SK-N-SH (cell line): ENCODE measurements around the gene ERC2. TPM values are rescaled to one million over a fixed set of nuclear protein-coding genes. Genes with fewer than 3 reads are reported as not detected.

Source experiments
- CTCF ChIA-PET: fragments of 300-600, 350-600 bp; formaldehyde crosslinking; extraction: SDS; loops from one replicate; lab custom pipeline; 2021; lab: Yijun Ruan, JAX
- POLR2A ChIA-PET: fragments of 350-600 bp; sonication (Branson Sonifier 250); formaldehyde crosslinking; extraction: SDS; loops from one replicate; lab custom pipeline; 2020; ENCODE audit warnings: antibody characterized with exemption, inconsistent platforms; lab: Yijun Ruan, JAX
- DNase-seq: peaks from one replicate; pipeline ENCODE4 v3.0.0; 2012
- H2AFZ ChIP-seq: fragments of 200-600 bp; sonication (generic); 2 replicates; pipeline ENCODE4 v1.8.1; 2016; ENCODE audit warnings: antibody characterized with exemption, mild to moderate bottlenecking, low read depth
- H3F3A ChIP-seq: fragments of 200-600 bp; sonication (generic); replicated peaks from 2 replicates; pipeline ENCODE3; 2016; ENCODE audit warnings: antibody characterized with exemption, mild to moderate bottlenecking; ENCODE audit not compliant: insufficient read depth
- H3K27ac ChIP-seq, 2 experiments: fragments of 200-500 bp in 1 of 2; fragments of 200-600 bp in 1 of 2; sonication (Bioruptor generic) in 1 of 2; sonication (generic), shearing (Covaris generic) in 1 of 2; 2 replicates each; pipeline versions ENCODE4 v1.5.1 to v1.6.1; 2014 to 2016; ENCODE audit warnings: low read depth in 2 of 2, inconsistent platforms in 1 of 2, low read length in 1 of 2, mild to moderate bottlenecking in 1 of 2, mixed read lengths in 1 of 2
- H3K27me3 ChIP-seq: fragments of 200-600 bp; sonication (generic), shearing (Covaris generic); 2 replicates; pipeline ENCODE4 v1.6.1; 2016; ENCODE audit warnings: mixed run types; ENCODE audit not compliant: insufficient read depth
- H3K36me3 ChIP-seq, 2 experiments: fragments of 200-500 bp in 1 of 2; fragments of 200-600 bp in 1 of 2; sonication (Bioruptor generic) in 1 of 2; sonication (generic) in 1 of 2; replicated peaks in 1 of 2; 2 replicates each; pipeline versions ENCODE3 to v1.5.1; 2014 to 2016; ENCODE audit warnings: low read length in 1 of 2, mild to moderate bottlenecking in 1 of 2; ENCODE audit not compliant: insufficient read depth in 2 of 2, control insufficient read depth in 1 of 2
- H3K4me1 ChIP-seq, 2 experiments: fragments of 200-500 bp in 1 of 2; fragments of 200-600 bp in 1 of 2; sonication (Bioruptor generic) in 1 of 2; sonication (generic), shearing (Covaris generic) in 1 of 2; 2 replicates each; pipeline versions ENCODE4 v1.5.1 to v1.6.1; 2014 to 2016; ENCODE audit warnings: low read depth in 1 of 2, low read length in 1 of 2, mixed run types in 1 of 2; ENCODE audit not compliant: insufficient read depth in 2 of 2, control insufficient read depth in 1 of 2
- H3K4me2 ChIP-seq: fragments of 200-600 bp; sonication (generic), shearing (Covaris generic); 2 replicates; pipeline ENCODE4 v1.6.1; 2017; ENCODE audit warnings: mixed run types
- H3K4me3 ChIP-seq, 2 experiments: fragments of 200-500 bp in 1 of 2; fragments of 200-600 bp in 1 of 2; sonication (Bioruptor generic) in 1 of 2; sonication (generic), shearing (Covaris generic) in 1 of 2; 2 replicates each; pipeline versions ENCODE4 v1.5.1 to v1.8.1; 2014 to 2016; ENCODE audit warnings: low read depth in 2 of 2, inconsistent platforms in 1 of 2, low read length in 1 of 2, mild to moderate bottlenecking in 1 of 2, mixed read lengths in 1 of 2, moderate library complexity in 1 of 2
- H3K79me2 ChIP-seq: fragments of 200-600 bp; sonication (generic); 2 replicates; pipeline ENCODE4 v1.8.1; 2017; ENCODE audit warnings: mild to moderate bottlenecking; ENCODE audit not compliant: insufficient read depth
- H3K9ac ChIP-seq: fragments of 200-600 bp; sonication (generic); 2 replicates; pipeline ENCODE4 v1.6.1; 2017; ENCODE audit warnings: mixed run types
- H3K9me2 ChIP-seq: fragments of 200-600 bp; sonication (generic); 2 replicates; pipeline ENCODE4 v1.6.1; 2017; ENCODE audit warnings: mixed run types
- H3K9me3 ChIP-seq: fragments of 200-600 bp; sonication (generic); 2 replicates; pipeline ENCODE4 v1.6.1; 2017; ENCODE audit warnings: mixed run types, mild to moderate bottlenecking, moderate library complexity
- H4K20me1 ChIP-seq: fragments of 200-600 bp; sonication (generic); 2 replicates; pipeline ENCODE4 v1.6.1; 2017; ENCODE audit warnings: mild to moderate bottlenecking, mixed run types; ENCODE audit not compliant: insufficient read depth
- CHD2 ChIP-seq: fragments of 150-350 bp; IDR thresholded peaks from 2 replicates; pipeline ENCODE4 v1.6.1; 2018; ENCODE audit warnings: low read length; ENCODE audit not compliant: partially characterized antibody
- ELF1 ChIP-seq: IDR thresholded peaks from 2 replicates; pipeline ENCODE4 v1.4.0; 2012
- EP300 ChIP-seq, 2 experiments: IDR thresholded peaks; 2 replicates each; pipeline versions ENCODE4 v1.4.0 to v1.6.1; 2012; ENCODE audit warnings: borderline replicate concordance in 1 of 2, low read depth in 1 of 2, low read length in 1 of 2
- EZH2phosphoT487 ChIP-seq: fragments of 200-600 bp; sonication (generic); IDR thresholded peaks from 2 replicates; pipeline ENCODE4 v1.6.1; 2017; ENCODE audit warnings: low read depth, mixed run types, mild to moderate bottlenecking, antibody characterized with exemption, moderate library complexity, borderline replicate concordance
- FOXJ3 ChIP-seq: sonication (generic); formaldehyde crosslinking; IDR thresholded peaks from 2 replicates; pipeline ENCODE4 v1.5.1; 2020; ENCODE audit warnings: mild to moderate bottlenecking, missing genetic modification reagents
- FOXM1 ChIP-seq: IDR thresholded peaks from 2 replicates; pipeline ENCODE4 v1.4.0; 2012; ENCODE audit warnings: low read depth, mild to moderate bottlenecking
- RAD21 ChIP-seq: IDR thresholded peaks from 2 replicates; pipeline ENCODE4 v1.6.1; 2012; ENCODE audit warnings: mild to moderate bottlenecking, low read length
- RFX5 ChIP-seq: IDR thresholded peaks from 2 replicates; pipeline ENCODE4 v1.6.1; 2012; ENCODE audit warnings: mild to moderate bottlenecking, improper control_type of control experiment, low read length
- RXRA ChIP-seq: IDR thresholded peaks from 2 replicates; pipeline ENCODE4 v1.4.0; 2012; ENCODE audit warnings: low read depth, mild to moderate bottlenecking, borderline replicate concordance
- SIN3A ChIP-seq: IDR thresholded peaks from 2 replicates; pipeline ENCODE4 v1.6.1; 2012; ENCODE audit warnings: low read depth, mild to moderate bottlenecking, low read length, moderate library complexity, borderline replicate concordance
- SMC3 ChIP-seq: IDR thresholded peaks from 2 replicates; pipeline ENCODE4 v1.6.1; 2012; ENCODE audit warnings: low read depth, low read length, improper control_type of control experiment
- WGBS: methylation state at CpG from one replicate; pipeline ENCODE4 v1.1.6; 2017; ENCODE audit warnings: low lambda C conversion rate; 5-methylcytosine and 5-hydroxymethylcytosine counted together
- polyA plus RNA-seq, 3 experiments: library from polyadenylated mRNA; depleted of rRNA; stranded (reverse); fragments of >200 nt; gene quantifications; 2 replicates each; pipeline ENCODE4 v1.2.3, GENCODE V29; 2012
- TF ChIP-seq, protein P1 (sequence below): IDR thresholded peaks from 2 replicates; pipeline ENCODE4 v1.4.0; 2012; ENCODE audit warnings: low read depth, borderline replicate concordance
- TF ChIP-seq, protein P2 (sequence below): IDR thresholded peaks from 2 replicates; pipeline ENCODE4 v1.4.0; 2012; ENCODE audit warnings: low read depth
- TF ChIP-seq, protein P3 (sequence below): fragments of 150-350 bp; IDR thresholded peaks from 2 replicates; pipeline ENCODE4 v1.6.1; 2017; ENCODE audit warnings: antibody characterized with exemption, low read length, low read depth, borderline replicate concordance
- TF ChIP-seq, protein P4 (sequence below): IDR thresholded peaks from 2 replicates; pipeline ENCODE4 v1.4.0; 2012; ENCODE audit warnings: low read depth, borderline replicate concordance

The ERC2 gene
- polyA plus RNA-seq, 1 of the 3 experiments (the other 2 are of a cell fraction) = 1.6 TPM

DNA sequence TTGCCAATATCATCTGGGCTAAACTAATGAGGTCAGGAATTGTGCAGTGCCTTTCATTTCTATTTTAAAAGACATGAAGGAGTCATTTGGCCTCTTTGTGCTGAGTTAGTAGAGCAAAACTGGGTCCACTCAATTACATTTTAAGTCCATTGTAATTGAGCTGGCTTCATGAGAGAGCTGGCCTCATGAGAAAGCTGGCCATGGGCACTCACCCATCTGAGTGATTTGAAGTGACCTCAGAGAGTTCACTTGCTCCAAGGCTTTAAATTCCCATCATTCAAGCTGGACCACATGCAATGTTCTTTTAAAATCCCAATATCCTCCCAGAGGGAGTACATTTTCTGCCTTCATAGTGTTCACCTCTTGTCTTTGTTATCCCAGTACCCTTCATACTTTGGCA is 645.3 kb downstream of the ERC2 start (continued):
- no peak for TF ChIP-seq RAD21
- no peak for TF ChIP-seq FOXM1
- TF ChIP-seq, protein P1, sequence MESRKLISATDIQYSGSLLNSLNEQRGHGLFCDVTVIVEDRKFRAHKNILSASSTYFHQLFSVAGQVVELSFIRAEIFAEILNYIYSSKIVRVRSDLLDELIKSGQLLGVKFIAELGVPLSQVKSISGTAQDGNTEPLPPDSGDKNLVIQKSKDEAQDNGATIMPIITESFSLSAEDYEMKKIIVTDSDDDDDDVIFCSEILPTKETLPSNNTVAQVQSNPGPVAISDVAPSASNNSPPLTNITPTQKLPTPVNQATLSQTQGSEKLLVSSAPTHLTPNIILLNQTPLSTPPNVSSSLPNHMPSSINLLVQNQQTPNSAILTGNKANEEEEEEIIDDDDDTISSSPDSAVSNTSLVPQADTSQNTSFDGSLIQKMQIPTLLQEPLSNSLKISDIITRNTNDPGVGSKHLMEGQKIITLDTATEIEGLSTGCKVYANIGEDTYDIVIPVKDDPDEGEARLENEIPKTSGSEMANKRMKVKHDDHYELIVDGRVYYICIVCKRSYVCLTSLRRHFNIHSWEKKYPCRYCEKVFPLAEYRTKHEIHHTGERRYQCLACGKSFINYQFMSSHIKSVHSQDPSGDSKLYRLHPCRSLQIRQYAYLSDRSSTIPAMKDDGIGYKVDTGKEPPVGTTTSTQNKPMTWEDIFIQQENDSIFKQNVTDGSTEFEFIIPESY = no peak
- TF ChIP-seq RFX5 = no peak

DNA sequence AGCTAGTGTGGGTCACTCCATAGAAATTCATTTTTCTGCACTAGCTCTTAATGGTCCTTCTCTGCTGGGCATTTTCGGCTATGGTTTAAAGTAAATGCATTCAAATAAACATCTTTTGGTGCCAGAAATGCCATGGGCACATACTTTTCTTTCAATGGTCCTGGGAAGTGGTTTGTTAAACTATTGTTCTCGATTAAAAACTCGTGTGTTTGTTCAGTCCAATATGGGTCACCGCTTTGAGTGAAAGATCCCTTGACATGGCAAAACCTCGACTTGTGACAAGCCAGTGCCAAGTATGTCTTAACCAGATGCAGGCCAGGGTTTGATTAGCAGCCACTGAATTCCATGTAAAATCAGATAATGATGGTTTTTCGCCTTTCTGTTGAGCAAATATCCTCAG is 649.3 kb downstream of the ERC2 start:
- Histone ChIP-seq H3K9me3 (no peaks in the 10 kb centered on the region), H3K36me3 (no peaks in the 10 kb centered on the region), H3K79me2 (no peaks in the 10 kb centered on the region), H3K4me3 (no peak overlapping the region), H3K27ac (no peak overlapping the region), H3K4me2 (no peak overlapping the region), H4K20me1 (no peaks in the 10 kb centered on the region), H3F3A (no peaks in the 10 kb centered on the region), H3K27me3 (no peaks in the 10 kb centered on the region; the same call in 1 of the 2 replicates), H3K4me1 (peaks cover 0 to 8% of the 10 kb centered on the region in 2 experiments; a peak in 2 of 4 replicates), H3K9me2 (no peaks in the 10 kb centered on the region), H2AFZ (no peak overlapping the region), H3K9ac (no peak overlapping the region)
- TF ChIP-seq EP300 (IDR thresholded peaks at IDR 0.05; ENCODE audit: borderline replicate concordance in 1 of 2, low read depth in 1 of 2, low read length in 1 of 2) (no peak), FOXM1 (no peak), CHD2 (no peak), RXRA (no peak), SMC3 (no peak), ELF1 (no peak), RFX5 (no peak), EZH2phosphoT487 (no peak), FOXJ3 (no peak), SIN3A (no peak)
- TF ChIP-seq, protein P2, sequence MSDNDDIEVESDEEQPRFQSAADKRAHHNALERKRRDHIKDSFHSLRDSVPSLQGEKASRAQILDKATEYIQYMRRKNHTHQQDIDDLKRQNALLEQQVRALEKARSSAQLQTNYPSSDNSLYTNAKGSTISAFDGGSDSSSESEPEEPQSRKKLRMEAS = no peak
- TF ChIP-seq, protein P3, sequence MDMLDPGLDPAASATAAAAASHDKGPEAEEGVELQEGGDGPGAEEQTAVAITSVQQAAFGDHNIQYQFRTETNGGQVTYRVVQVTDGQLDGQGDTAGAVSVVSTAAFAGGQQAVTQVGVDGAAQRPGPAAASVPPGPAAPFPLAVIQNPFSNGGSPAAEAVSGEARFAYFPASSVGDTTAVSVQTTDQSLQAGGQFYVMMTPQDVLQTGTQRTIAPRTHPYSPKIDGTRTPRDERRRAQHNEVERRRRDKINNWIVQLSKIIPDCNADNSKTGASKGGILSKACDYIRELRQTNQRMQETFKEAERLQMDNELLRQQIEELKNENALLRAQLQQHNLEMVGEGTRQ = no peak
- TF ChIP-seq, protein P4, sequence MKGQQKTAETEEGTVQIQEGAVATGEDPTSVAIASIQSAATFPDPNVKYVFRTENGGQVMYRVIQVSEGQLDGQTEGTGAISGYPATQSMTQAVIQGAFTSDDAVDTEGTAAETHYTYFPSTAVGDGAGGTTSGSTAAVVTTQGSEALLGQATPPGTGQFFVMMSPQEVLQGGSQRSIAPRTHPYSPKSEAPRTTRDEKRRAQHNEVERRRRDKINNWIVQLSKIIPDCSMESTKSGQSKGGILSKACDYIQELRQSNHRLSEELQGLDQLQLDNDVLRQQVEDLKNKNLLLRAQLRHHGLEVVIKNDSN = no peak
- ChIA-PET POLR2A (no interaction called here), CTCF (interaction anchor here (1.1 kb wide), 4 partner anchors 223 to 431 kb away, joined by 3 to 8 read pairs (median 4); no protein-coding TSS in a partner anchor)
- WGBS = 31% methylated on average over 6 of the region's 6 CpGs
- DNase-seq = no peak
